AG04450 (cell line): ENCODE data around the gene MTHFS. TPM values are rescaled to one million over a fixed set of nuclear protein-coding genes. Genes with fewer than 3 reads are reported as not detected.

ENCODE experiments used
- CTCF ChIA-PET: fragments of 300-600, 350-600 bp; formaldehyde crosslinking; extraction: SDS; loops from one replicate; lab custom pipeline; 2022; ENCODE audit warnings: antibody characterized with exemption, inconsistent platforms; lab: Charles Lee
- POLR2A ChIA-PET: fragments of 350-600 bp; formaldehyde crosslinking; extraction: SDS; loops from one replicate; lab custom pipeline; 2021; ENCODE audit warnings: antibody characterized with exemption, inconsistent platforms; lab: Yijun Ruan, JAX
- DNase-seq: peaks from one replicate; pipeline ENCODE4 v3.0.0-alpha.2; 2011; ENCODE audit warnings: low read depth, low spot score
- H3K27ac ChIP-seq: one replicate; pipeline ENCODE4 v1.5.1; 2012; ENCODE audit warnings: low read depth, low read length, control low read depth
- H3K27me3 ChIP-seq: one replicate; pipeline ENCODE4 v1.6.0; 2012; ENCODE audit warnings: low read length; ENCODE audit not compliant: control insufficient read depth, insufficient read depth
- H3K4me3 ChIP-seq: 2 replicates; pipeline ENCODE4 v1.5.1; 2011; ENCODE audit warnings: mild to moderate bottlenecking, low read depth, low read length, control low read depth
- H3K9me3 ChIP-seq: 2 replicates; pipeline ENCODE4 v1.5.1; 2012; ENCODE audit warnings: low read length; ENCODE audit not compliant: control insufficient read depth, insufficient read depth
- polyA plus RNA-seq: library from polyadenylated mRNA; depleted of rRNA; stranded (reverse); fragments of >200 nt; gene quantifications from 2 replicates; pipeline ENCODE4 v1.2.3, GENCODE V29; 2011
- TF ChIP-seq, protein P1 (sequence below): IDR thresholded peaks from 2 replicates; pipeline ENCODE4 v1.5.1; 2011; ENCODE audit warnings: low read depth, low read length, control low read depth, inconsistent platforms

The MTHFS gene
- polyA plus RNA-seq, 1 experiment = 20.0 TPM

DNA sequence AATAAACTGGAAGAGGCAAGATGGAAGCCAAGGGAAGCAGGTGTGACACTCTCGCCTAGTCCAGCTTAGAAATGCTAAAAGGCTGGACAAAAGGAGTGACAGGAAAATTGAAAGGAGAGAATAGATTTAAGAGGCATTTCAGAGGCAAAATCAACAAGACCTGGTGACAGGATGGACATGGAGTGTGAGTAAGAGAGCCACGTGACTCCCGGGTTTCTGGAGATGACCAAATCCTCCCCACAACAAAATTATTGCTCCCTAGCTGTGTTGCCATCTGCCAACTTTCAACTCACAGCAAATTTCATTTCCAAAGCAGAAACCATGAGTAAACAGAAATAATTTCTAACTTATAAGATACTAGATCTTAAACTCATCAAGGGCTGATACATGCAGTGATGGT lies 52.6 kb downstream of the MTHFS start:
- no peaks in the 10 kb centered on the region for H3K9me3 ChIP-seq
- no peaks in the 10 kb centered on the region for H3K27me3 ChIP-seq
- no peak for DNase-seq
- H3K4me3 ChIP-seq = no peak overlapping the region
- ChIA-PET CTCF (interaction anchor here (1.5 to 3.0 kb wide), 2 partner anchors 10 to 463 kb away, joined by 6 to 37 read pairs; no protein-coding TSS in a partner anchor), POLR2A (no interaction called here)
- H3K27ac ChIP-seq = no peak overlapping the region
- TF ChIP-seq, protein P1, sequence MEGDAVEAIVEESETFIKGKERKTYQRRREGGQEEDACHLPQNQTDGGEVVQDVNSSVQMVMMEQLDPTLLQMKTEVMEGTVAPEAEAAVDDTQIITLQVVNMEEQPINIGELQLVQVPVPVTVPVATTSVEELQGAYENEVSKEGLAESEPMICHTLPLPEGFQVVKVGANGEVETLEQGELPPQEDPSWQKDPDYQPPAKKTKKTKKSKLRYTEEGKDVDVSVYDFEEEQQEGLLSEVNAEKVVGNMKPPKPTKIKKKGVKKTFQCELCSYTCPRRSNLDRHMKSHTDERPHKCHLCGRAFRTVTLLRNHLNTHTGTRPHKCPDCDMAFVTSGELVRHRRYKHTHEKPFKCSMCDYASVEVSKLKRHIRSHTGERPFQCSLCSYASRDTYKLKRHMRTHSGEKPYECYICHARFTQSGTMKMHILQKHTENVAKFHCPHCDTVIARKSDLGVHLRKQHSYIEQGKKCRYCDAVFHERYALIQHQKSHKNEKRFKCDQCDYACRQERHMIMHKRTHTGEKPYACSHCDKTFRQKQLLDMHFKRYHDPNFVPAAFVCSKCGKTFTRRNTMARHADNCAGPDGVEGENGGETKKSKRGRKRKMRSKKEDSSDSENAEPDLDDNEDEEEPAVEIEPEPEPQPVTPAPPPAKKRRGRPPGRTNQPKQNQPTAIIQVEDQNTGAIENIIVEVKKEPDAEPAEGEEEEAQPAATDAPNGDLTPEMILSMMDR = no peak

DNA sequence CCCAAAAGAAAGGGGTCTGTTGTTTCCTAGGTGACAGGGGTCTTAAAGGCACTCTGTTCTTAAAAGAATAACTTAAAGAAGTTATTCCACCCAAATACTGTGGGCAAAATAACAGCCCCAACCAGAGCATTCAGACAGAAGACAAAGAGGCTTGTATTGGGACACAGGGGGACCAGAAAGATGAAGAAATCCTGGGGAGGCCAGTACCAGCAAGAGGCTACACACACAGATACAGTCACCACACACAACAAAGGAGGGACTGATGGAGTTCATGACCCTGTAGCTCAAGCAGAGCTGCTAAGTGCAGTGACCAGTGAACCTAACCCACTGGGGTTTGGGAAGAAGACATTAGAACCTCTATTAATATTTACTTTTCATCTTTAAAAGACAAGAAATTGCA lies 59.0 kb downstream of the MTHFS start:
- ChIA-PET POLR2A (no interaction called here), CTCF (interaction anchor here (1.0 to 4.8 kb wide), 3 partner anchors 12 to 457 kb away, joined by 3 to 28 read pairs (median 25); no protein-coding TSS in a partner anchor)
- Histone ChIP-seq H3K4me3 (no peak overlapping the region), H3K27me3 (no peaks in the 10 kb centered on the region), H3K9me3 (no peaks in the 10 kb centered on the region), H3K27ac (no peak overlapping the region)
- TF ChIP-seq, protein P1 = no peak
- no peak for DNase-seq

DNA sequence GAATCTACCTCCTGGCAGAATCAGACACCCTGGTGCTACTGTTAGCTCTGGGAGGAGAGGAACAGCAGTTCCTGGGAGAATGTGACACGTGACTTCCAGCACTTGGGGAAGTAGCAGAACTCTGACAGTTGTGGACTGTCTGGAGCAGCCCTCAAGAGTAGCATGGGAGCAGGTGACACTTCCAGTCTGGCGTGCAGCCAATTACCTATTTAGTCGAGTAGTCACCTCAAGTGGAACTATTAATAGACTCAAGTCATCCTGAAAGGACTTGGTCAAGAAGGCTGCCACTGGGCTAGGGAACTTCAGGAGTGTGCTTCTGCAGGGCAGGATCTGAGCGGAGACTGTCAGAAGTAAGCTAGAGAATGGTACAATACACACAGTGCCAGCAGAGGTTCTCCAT lies 62.3 kb downstream of the MTHFS start:
- H3K9me3 ChIP-seq = no peaks in the 10 kb centered on the region
- POLR2A ChIA-PET = no interaction called here

DNA sequence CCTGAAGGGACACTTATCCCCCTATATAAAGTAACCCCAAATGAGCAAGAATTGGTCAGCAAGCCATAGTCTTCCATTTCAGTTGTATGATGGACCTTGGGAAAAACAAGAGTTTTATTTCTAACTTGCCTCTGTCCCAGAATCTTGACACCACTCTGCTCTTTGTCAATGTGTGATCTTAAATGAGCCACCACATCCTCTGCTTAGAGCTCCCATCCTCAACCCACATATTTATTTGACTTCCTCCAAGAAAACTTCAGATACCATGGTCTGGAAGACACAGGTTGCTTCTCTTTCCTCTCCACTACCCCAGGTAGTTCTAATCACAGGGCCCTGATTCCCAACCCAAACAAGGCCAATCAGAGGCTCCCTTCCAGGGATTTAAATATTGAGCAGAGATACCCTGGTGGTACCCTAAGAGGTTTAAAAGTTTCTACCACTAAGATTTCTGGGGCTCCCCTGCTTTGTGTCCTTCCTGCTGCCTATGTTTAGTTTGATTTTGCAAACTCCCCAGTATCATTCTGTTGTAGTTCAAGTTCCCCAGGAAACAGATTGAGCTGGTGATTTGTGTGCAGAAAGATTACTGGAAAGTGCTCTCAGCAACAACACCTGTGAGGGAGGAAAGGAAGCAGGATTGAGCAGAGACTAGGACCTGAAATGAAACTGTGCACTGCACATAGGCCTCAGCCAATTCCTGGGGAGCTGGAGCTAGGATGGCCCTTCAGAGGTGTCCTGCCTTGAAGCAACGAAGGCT lies 64.3 kb downstream of the MTHFS start:
- TF ChIP-seq, protein P1 = no peak
- POLR2A ChIA-PET = no interaction called here
- no peak for DNase-seq
- no peaks in the 10 kb centered on the region for H3K9me3 ChIP-seq
- H3K27ac ChIP-seq = no peak overlapping the region
- H3K27me3 ChIP-seq = no peaks in the 10 kb centered on the region
- CTCF ChIA-PET = interaction anchor here (0.8 to 1.8 kb wide), 4 partner anchors 17 to 492 kb away, joined by 3 to 10 read pairs (median 6); no protein-coding TSS in a partner anchor
- no peak overlapping the region for H3K4me3 ChIP-seq

More for the DNA sequence above, 62.3 kb downstream of the MTHFS start:
- Histone ChIP-seq H3K27ac (no peak overlapping the region), H3K27me3 (no peaks in the 10 kb centered on the region), H3K4me3 (no peak overlapping the region)
- no peak for DNase-seq
- CTCF ChIA-PET = interaction anchor here (1.1 to 1.8 kb wide), 2 partner anchors 15 to 19 kb away, joined by 3 to 6 read pairs; no protein-coding TSS in a partner anchor
- TF ChIP-seq, protein P1 = no peak

DNA sequence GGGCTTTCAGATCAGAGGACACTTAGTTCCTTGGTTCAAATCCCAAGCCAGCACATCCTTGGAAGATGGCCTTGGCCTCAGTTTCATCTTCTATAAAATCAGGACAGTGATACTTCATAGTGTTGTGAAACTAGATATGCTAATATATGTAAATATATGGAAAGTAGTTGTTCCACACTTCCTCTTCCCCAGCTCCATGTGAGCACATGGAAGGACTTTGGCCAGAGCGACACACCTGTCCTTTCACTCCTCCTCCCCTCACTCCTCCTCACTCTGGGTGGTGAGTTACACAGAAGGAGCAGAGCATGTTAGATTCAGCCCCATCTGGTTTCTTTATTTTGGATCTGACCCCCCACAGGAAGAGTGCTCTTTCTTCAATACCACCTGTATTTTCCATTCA lies 65.2 kb downstream of the MTHFS start:
- POLR2A ChIA-PET = no interaction called here
- CTCF ChIA-PET = interaction anchor here (1.8 kb wide), 1 partner anchor 492 kb away, joined by 5 read pairs; no protein-coding TSS in a partner anchor
- no peak overlapping the region for H3K27ac ChIP-seq
- H3K4me3 ChIP-seq = no peak overlapping the region
- no peaks in the 10 kb centered on the region for H3K9me3 ChIP-seq
- TF ChIP-seq, protein P1 = no peak
- no peaks in the 10 kb centered on the region for H3K27me3 ChIP-seq
- no peak for DNase-seq
